Stimulated activated CD4-positive, alpha-beta T cell treated with anti-CD3 and anti-CD28 coated beads, Interleukin-4, amount 100 ng/mL, for 48 hours (primary cell): ENCODE results near the gene KIF16B.
"Not testable (repeated sequence)": the region's sequence is repeated elsewhere in the genome, so short reads cannot be mapped to it uniquely, and the experiment has no call there.

Source experiments
- DNase-seq, 2 donors: peaks; one replicate each; pipeline ENCODE4 v3.0.0-alpha.2; 2020; ENCODE audit warnings: low read depth in 2 of 2

KIF16B gene

DNA sequence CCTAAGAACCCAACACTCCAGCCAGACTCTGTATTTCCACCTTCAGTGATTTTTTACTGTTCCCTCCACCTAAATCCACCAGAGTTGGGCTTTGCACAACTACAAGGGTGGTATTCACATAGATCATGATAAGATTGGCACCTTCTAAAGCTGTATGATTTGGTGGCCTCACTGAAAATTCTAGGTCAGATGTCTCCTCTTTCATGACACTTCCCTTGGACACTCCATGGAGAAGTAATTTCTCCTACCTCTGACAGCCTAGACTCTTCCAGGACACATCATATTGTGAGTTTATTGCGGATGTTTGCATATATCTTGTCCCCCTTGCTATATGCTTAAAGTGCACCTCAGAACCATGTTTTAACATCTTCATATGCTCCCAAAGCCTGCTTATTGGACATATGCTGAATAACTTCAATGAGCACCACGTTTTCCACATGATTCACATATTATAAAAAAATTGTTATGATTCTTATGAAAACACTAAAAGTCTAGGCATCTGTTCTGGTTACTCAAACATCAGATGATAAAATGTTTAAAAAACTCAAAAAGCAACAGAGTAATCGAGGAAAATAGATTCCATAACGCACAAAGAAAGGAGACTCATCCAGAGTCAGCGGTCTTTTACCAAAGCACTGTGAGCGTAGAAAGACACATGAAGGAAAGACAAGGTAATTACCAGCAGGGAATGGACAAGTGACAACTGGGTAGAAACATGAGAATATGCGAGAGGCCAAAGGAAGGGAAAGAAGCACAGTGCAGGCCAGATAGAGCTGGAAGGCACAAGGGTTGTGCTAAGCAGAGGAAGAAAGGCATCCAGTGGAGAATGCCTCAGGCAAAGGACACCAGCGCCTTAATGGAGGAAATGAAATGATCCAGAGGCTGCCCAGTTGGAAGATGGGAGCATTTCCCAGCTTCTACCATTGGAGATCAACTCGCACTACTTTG lies 46.5 kb downstream of the KIF16B start:
- DNase-seq: no peak

DNA sequence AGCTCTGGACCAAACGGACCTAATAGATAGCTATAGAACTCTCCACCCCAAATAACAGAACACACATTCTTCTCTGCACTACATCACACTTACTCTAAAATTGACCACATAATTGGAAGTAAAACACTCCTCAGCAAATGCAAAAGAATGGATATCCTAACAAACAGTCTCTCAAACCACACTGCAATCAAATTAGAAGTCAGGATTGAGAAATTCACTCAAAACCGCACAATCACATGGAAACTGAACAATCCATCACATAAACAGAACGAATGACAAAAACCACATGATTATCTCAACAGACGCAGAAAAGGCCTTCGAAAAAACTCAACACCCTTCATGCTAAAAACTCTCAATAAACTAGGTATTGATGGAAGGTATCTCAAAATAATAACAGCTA lies 50.6 kb downstream of the KIF16B start:
- not testable (repeated sequence) for DNase-seq

DNA sequence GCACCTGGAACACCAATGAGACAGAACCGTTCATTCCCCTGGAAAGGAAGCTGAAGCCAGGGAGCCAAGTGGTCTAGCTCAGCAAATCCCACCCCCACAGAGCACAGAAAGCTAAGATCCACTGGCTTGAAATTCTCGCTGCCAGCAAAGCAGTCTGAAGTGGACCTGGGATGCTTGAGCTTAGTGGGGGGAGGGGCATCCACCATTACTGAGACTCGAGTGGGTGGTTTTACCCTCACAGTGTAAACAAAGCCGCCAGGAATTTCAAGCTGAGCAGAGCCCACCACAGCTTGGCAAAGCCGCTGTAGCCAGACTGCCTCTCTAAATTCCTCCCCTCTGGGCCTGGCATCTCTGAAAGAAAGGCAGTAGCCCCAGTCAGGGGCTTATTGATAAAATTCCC lies 53.1 kb downstream of the KIF16B start:
- DNase-seq: no peak

DNA sequence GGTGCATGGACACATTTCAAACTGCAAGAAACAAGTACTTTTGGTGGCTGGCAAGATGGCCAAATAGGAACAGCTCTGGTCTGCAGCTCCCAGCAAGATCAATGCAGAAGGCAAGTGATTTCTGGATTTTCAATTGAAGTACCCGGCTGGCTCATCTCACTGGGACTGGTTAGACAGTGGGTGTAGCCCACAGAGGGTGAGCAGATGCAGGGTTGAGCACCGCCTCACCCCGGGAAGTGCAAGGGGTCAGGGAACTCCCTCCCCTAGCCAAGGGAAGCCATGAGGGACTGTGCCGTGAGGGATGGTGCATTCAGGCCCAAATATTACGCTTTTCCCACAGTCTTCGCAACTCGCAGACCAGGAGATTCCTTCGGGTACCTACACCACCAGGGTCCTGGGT lies 53.6 kb downstream of the KIF16B start:
- not testable (repeated sequence) for DNase-seq

DNA sequence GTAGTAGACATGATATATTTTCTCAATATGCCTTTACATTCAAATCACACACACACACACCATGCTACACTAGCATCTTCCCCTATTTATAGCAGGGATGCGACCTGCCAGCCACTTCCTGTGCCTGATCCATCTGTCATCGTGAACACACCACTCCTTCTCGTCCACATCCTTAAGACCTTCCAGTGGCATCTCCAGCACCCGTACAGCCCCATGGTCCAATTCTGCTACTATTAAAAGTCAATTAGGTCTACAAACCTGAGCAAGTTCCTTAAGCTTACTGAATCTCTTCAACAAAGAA lies 54.5 kb downstream of the KIF16B start:
- DNase-seq: no peak

DNA sequence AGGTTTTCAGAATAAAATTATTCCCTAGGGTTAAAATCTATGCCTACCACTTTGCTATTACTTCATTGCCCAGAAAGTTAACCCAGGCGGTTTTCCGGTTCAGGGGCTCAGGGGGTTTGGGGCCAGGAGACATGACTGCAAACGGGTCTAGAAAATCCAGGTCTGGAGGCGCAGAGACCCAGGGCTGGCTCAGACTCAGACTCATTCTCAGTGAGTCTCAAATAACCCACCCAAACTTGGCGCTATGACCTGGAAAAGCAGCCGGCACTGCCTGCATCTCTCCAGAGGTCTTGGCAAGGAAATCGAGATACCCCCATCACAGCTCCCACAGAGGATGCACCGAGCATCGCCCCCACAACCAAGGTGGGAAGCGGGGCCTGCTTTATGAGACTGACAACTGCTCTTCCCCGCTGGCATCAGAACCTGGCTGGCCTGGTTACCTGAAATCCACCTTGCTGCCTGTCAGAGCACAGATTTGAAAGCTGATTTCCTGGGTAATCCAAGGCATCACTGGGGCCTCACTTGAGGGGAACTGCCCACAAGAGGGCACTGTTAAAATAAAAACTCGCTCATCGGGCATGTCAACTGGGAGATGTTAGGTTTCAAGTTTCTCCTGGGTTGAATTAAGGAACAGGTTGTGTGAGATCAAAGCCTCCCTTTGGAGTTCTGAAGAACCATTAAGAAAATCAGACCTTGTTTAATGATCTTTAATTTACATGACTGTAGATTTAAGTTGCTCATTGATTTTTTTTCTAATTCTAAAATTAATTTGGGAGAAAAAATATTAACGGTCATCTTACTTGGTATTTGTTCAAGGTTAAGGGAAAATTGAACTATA lies 55.1 kb downstream of the KIF16B start:
- no peak for DNase-seq

DNA sequence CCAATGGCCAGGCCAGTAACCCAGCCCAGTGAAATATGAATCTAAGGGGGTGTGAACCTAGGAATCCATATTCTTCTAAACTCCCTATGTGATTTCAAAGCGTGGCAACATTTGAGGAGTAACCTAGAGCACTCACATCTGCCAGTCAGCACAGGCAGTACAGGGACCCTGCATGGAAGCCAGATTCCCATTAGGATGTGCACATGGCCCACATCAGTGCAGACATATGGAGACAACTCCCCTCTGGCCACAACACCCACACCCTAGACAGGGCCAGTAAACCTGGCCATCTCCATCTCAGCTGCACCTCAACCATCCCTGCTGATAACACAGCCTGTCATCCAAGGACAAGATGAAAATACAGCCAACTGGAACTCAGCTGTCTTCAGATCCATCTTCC lies 56.5 kb downstream of the KIF16B start:
- no peak for DNase-seq

DNA sequence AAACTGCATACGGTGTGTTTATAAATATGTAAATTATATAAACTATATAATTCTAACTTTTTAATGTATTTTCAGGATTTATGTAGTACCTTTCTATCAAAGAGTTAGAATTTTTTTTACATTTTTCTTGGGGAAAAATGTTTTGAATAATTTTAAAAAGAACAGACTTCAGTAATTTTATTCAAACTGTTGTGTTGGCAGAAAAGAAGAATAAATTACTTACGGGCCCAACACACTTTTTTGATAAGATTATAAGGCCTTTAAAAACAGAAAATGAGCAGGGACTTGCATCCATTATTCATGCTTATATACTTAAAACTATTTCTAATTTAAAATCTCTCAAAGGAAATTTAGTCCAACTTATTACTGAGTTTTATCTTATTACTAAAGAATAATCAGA lies 58.2 kb downstream of the KIF16B start:
- no peak for DNase-seq

DNA sequence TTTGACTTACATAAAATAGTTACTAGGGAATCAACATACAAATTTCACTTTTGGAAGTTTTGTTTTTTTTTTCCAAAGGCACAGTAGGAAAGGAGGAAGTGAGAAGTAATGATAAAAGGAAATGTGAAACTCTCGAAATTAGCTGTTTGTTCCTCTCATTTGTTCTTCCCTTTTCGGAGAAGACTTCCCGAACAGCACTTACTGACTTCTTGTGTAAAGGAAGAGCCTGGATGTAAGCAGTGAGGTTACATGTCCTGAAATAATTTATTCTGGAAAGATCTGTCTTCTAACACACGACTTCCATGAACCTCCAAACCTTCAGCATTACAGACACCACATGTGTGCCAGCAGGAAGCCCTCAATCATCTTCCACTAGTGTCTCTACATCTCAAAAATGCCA lies 59.1 kb downstream of the KIF16B start:
- DNase-seq: no peak

DNA sequence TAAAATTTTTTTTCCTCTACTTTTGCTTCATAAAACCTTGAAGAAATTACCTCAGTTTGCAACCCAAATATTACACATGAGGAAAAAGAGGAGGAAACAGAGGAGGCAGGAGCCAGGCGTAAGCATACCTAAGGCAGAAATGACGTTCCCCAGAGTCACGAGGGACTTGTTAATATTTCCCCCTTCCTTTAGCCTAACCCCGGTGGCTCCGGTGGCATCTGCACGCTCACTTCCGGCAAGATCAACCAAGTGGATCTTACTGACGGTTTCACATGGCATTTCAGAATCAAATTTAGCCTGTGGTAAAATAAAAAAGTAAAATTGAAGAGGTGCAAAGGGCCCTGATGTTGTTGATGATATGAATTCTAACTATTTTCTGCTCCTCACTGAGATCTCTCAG lies 67.4 kb downstream of the KIF16B start:
- DNase-seq: no peak

DNA sequence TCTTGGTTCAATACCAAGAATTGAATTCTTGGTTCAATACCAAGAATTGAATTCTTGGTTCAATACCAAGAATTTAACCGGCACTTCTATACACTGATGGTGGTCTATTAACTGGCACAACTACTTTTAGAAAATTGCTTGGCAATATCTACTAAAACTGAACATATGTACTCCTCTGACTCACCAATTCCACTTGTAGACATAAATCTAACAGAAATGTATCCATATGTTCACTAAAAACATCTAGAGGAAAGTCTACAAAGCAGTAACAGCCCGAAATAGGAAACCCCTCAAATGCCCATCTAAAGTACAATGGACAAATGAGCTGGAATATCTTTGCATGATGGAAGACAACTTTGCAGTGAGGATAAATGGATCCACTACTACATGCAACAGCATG lies 71.9 kb downstream of the KIF16B start:
- DNase-seq: no peak

DNA sequence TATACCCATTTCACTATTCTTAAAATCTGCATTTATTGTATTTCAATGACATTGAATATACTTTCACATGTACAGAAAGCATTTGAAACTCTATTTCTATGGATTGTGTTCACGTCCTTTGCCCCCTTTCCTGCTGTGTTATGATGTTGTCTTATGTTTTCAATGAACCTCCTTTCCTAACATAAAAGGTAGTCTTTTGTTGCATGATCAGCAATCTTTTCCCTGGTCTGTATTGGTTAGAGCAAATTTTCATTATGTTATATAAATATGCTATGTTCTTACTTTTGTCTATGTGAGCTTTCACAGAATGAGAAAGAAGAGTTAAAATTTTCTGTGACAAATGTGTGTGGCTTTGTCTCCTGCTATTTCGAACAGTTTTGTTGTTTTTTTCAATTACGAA lies 73.1 kb downstream of the KIF16B start:
- DNase-seq: no peak

DNA sequence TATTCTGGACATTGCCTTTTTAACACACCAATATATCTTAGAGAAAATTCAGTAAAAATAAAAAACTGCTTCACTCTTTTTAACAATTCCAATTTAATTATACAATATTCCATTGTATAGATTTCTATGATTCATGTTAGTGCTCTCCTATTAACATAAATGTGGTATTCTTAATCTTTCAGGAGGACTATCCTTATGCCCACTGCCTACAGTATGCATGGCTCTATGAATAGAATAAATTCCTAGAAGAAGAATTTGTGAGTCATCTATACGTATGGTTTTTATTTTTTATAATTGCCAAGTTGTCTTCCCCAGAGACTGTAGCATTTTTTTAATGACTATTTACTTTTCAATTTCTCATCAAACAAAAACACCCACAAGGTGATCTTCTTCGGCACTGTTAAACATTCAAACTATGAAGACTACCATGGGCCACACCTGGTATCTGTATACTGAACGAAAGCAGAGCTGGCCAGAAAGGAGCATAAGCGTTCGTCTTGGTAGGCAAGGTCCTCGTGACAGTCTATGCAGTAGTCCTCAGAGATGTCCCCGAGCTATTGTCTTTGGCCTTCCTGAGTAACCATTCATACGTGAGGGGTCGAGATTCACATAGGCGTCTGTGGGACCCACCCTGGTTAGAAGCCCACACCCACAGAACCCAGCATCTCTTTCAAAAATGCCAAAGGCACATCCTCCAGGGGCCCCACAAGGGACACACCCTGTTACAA lies 74.6 kb downstream of the KIF16B start:
- DNase-seq: no peak

DNA sequence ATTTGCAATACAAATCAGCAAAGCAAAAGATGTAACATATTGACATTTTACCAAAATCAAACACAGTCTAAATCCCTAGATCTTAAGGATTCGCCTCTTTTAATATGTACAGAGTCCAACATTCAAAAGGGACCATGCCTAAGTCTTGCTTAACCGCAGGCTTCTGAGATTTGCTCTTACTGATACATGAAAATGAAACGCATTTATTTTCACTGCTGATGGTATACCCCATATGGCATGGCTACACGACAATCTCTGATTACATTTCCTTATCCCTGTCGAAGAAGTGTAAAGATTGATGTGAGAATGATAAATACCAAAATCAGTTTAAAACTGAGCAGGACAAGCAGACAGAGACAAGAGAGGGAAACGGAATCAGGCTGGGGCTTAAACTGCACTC lies 75.4 kb downstream of the KIF16B start:
- DNase-seq: no peak

DNA sequence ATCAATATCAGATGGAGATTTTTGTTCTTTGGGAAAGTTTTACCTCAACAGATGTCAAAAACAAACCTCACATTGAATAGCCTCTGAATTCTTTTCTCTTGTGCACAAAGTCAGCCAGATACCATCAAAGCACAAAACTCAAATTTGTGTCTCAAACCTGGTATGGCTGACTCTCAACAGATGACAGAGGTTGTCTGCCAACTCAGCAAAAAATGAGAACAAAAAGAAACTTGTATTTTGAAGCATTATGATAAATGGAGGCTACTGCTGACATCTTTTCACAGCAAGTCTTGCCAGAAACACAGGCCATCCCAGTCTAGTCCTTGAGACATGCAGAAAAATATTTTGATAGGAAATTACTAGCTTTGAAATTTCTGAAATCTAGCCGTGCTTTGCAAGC lies 79.8 kb downstream of the KIF16B start:
- no peak for DNase-seq

DNA sequence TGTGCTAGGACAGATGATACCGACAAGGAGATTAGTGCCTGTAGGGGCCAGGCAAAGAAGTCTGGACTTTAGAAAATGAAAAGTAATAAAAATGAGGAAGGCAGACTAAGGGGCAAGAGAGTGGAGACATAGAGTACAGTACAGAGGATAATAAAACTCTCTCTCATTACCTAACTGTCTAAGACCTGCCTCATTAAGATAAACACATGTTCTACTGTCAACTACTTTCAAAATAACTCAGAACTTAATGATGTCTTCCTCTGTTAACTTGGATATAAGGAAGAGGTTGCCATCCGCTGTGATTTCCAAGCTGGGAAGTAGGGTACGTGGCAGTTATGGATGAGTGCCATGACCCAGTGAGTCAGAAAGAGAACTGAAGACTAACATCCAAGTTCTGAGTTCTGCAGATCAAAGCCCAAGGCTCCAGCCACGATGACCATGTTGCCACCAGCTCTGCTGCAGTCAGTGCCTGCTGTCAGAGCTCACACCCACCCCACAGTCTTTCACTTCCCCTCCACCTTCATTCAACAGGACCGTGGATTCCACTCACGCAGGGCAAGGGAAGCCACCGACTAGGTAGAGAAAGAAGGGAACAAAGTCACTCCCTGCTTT lies 81.8 kb downstream of the KIF16B start:
- no peak for DNase-seq

DNA sequence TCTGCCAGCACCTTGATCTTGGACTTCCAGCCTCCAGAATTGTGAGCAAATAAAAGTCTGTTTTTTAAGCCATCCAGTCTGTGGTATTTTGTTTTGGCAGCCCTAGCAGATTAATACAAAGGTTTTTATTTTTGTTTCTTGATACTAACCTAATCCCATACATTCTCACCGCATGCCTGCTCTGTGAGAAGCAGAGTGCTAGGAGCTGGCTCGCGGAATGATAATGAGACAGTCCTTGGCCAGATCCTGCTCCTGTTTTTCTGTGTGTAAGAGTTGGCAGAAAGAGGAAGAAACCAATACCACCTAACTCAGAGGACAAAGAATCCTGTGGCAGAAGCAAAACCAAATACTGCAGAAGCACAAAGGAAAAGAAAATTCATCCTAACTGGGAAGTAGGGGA lies 82.6 kb downstream of the KIF16B start:
- no peak for DNase-seq

DNA sequence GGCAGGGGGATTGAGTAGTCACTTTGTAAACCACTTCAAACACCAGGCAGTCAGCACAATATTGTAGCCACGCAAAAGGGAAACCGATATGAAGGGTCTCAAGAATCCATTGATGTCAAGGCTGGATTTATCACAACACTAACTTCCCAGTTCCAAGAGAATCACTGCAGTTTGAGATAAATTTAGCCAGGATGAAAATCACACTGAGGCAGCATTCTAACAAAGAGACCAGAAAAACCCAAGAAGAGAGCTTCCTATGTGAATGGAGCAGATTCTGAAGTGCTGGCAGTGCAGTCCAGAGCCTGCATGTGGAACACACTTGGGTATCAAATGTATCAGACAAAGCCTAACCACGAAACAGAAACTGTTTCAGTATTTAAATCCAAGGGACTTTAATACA lies 84.6 kb downstream of the KIF16B start:
- DNase-seq: no peak

DNA sequence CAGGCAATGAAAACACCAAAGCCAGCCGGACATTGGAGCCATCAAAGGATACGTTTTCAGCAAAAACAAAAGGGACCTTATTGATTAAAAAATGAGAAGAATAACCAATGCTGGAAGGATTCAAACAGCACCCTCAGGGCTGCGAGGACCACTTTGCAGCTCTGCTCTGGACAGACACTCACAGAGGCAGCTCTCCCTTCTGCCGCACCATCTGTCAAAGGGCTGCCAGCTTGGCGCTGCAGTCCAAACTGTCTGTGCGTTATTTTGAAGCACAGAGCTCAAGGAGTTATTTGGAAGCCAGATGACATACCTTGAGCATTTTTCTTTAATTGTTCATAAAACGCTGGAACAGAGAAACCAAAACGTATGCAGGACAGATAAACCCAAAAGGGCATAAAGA lies 85.2 kb downstream of the KIF16B start:
- DNase-seq: no peak

DNA sequence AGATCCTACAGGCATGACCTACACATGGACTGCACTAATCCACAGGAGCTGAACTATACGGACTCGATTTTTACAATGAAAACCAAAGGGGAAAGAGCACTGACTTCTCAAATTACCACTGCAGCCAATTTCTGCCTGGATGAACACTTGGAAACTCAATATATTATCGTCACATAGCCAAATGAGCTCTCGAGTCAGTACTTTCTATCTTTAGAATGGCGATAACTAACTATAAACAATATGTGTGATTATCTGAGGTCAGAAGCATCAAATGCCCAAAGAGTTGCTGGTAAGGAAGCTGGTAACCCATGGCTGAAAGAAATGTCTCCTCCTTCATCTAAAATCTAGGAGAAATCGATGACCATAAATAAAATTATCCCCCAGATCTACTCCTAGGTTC lies 86.7 kb downstream of the KIF16B start:
- DNase-seq: no peak

DNA sequence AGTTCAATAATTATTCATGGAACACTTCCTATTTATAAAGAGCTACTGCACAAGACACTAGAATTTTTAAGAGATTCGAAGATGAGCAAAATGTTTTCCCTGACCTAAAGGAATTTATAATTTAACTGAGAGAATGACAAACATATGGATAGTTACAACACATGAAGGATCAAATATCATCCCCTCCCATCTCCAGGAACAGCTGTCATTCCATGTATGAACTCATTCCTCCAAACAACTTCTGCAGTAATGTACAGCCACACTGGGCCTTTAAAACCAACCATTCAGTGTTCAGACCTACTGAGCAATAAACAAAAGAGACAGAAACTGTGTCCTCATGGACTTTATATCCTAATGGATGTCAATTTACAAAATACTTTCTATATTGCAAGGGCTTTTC lies 87.8 kb downstream of the KIF16B start:
- no peak for DNase-seq

DNA sequence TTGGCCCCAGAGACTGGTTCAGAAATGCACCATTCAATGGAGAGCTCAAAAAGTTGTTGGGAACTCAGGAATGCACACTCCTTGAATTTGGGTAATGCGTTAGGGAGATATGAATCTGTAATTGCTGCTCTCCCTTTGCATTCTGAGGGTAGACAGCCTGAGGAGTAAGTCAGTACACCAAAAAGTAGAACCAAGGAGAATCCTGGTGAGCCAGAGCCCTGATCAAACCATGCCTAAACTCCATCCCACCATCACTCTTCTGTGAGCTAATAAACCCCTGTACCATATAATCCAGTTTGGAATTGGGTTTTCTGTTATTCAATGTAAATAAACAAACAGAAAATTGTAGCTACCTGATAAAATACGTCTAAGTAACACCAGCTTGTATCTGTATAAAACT lies 90.2 kb downstream of the KIF16B start:
- DNase-seq: no peak
